Neural progenitor cell (in vitro differentiated cells): ENCODE data around the gene PPT2. TPM values are rescaled to one million over a fixed set of nuclear protein-coding genes. Genes with fewer than 3 reads are reported as not detected.

Experiments
- DNase-seq: peaks from one replicate; pipeline ENCODE4 v3.0.0-alpha.2; 2016; ENCODE audit warnings: low spot score
- H2AFZ ChIP-seq: fragments of 200-600 bp; sonication (generic); replicated peaks from 2 replicates; pipeline ENCODE4 v1.6.1; 2016; ENCODE audit warnings: antibody characterized with exemption
- H3F3A ChIP-seq: fragments of 200-600 bp; sonication (generic); 2 replicates; pipeline ENCODE4 v1.6.1; 2016; ENCODE audit warnings: antibody characterized with exemption, low read depth
- H3K27ac ChIP-seq: fragments of 200-600 bp; sonication (generic); 2 replicates; pipeline ENCODE4 v1.5.1; 2016; ENCODE audit warnings: mild to moderate bottlenecking
- H3K27me3 ChIP-seq: fragments of 200-600 bp; sonication (generic); 2 replicates; pipeline ENCODE4 v1.6.1; 2016; ENCODE audit warnings: mild to moderate bottlenecking, moderate library complexity
- H3K36me3 ChIP-seq: fragments of 200-600 bp; sonication (generic); 2 replicates; pipeline ENCODE4 v1.5.1; 2016
- H3K4me1 ChIP-seq: fragments of 200-600 bp; sonication (generic); 2 replicates; pipeline ENCODE4 v1.6.1; 2016; ENCODE audit warnings: mixed run types
- H3K4me2 ChIP-seq: fragments of 200-600 bp; sonication (generic); 2 replicates; pipeline ENCODE4 v1.6.1; 2016
- H3K4me3 ChIP-seq: fragments of 200-600 bp; sonication (generic); 2 replicates; pipeline ENCODE4 v1.5.1; 2016
- H3K79me2 ChIP-seq: fragments of 200-600 bp; sonication (generic); 2 replicates; pipeline ENCODE4 v1.6.1; 2016; ENCODE audit warnings: low read depth
- H3K9ac ChIP-seq: fragments of 200-600 bp; sonication (generic); 2 replicates; pipeline ENCODE4 v1.6.1; 2016
- H3K9me3 ChIP-seq: fragments of 200-600 bp; sonication (generic); 2 replicates; pipeline ENCODE4 v1.5.1; 2016; ENCODE audit warnings: low read depth
- H4K20me1 ChIP-seq: fragments of 200-600 bp; sonication (generic); 2 replicates; pipeline ENCODE4 v1.6.1; 2016; ENCODE audit warnings: low read depth
- H3K27ac Mint-ChIP-seq: 3 replicates; pipeline ENCODE4 v1.8.0; 2021; ENCODE audit warnings: mixed read lengths
- H3K27me3 Mint-ChIP-seq: 2 replicates; pipeline ENCODE4 v1.8.0; 2022; ENCODE audit warnings: low read depth, mild to moderate bottlenecking, inconsistent platforms, moderate library complexity, mixed read lengths; ENCODE audit not compliant: insufficient read depth
- H3K36me3 Mint-ChIP-seq: 3 replicates; pipeline ENCODE4 v1.8.0; 2021; ENCODE audit warnings: mixed read lengths
- H3K4me1 Mint-ChIP-seq: 3 replicates; pipeline ENCODE4 v1.8.0; 2021; ENCODE audit warnings: mixed read lengths
- H3K4me3 Mint-ChIP-seq: 3 replicates; pipeline ENCODE4 v1.8.0; 2021; ENCODE audit warnings: mild to moderate bottlenecking, moderate library complexity, mixed read lengths
- H3K9me3 Mint-ChIP-seq: 3 replicates; pipeline ENCODE4 v1.8.0; 2020; ENCODE audit warnings: mixed read lengths
- EZH2 ChIP-seq: fragments of 200-600 bp; sonication (generic); IDR thresholded peaks from 2 replicates; pipeline ENCODE4 v1.6.1; 2017; ENCODE audit warnings: antibody characterized with exemption, mild to moderate bottlenecking, moderate library complexity
- EZH2phosphoT487 ChIP-seq: fragments of 200-600 bp; sonication (generic); IDR thresholded peaks from 2 replicates; pipeline ENCODE4 v1.6.1; 2017; ENCODE audit warnings: antibody characterized with exemption
- total RNA-seq: library from RNA; depleted of rRNA; stranded (reverse); fragments of >200 nt; gene quantifications from 2 replicates; pipeline ENCODE4 v1.2.3, GENCODE V29; 2015; ENCODE audit warnings: low replicate concordance
- TF ChIP-seq, protein P1 (sequence below): fragments of 200-600 bp; sonication (generic); IDR thresholded peaks from 2 replicates; pipeline ENCODE4 v1.5.1; 2017; ENCODE audit warnings: antibody characterized with exemption, mild to moderate bottlenecking

The PPT2 gene
- total RNA-seq, 1 donor from 2014 or later: 18.6 TPM

DNA sequence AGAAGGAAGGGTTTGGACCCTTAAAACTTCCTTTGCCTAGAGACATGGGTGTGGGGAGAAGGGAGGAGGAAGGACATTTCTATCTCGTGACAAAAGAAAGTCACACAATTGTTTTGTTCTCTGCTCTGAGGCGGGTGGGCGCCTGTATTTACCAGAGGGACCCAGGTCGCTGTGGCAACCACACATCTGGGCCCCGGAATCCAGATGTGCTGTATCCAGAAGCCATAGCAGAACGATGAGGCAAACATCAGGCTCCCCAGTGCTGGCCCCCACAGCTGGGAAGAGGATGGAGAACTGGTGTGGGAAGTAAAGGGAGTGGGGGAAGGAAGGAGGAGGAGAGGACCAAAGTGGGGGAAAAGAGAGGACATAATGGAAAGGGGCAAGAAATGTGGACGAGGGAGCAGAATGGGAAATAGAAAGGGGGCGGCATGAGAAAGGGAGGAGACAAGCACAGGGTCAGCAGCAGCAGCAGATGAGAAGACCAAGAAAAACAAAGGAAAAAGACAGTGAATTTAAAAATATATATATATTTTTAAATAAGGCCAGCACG, 41.4 kb upstream of the PPT2 start:
- Mint-ChIP-seq H3K27ac (no peak overlapping the region), H3K9me3 (no peaks in the 10 kb centered on the region), H3K4me3 (no peak overlapping the region), H3K4me1 (peaks cover 23% of the 10 kb centered on the region), H3K27me3 (peaks cover 7% of the 10 kb centered on the region), H3K36me3 (peaks cover 6% of the 10 kb centered on the region)
- Histone ChIP-seq H3K4me2 (no peak overlapping the region), H4K20me1 (no peaks in the 10 kb centered on the region), H3F3A (no peaks in the 10 kb centered on the region), H3K36me3 (no peaks in the 10 kb centered on the region), H3K4me1 (peaks cover 15% of the 10 kb centered on the region), H2AFZ (no peak overlapping the region), H3K27me3 (peaks cover 11% of the 10 kb centered on the region), H3K9ac (no peak overlapping the region), H3K4me3 (no peak overlapping the region), H3K9me3 (no peaks in the 10 kb centered on the region), H3K79me2 (no peaks in the 10 kb centered on the region), H3K27ac (no peak overlapping the region)
- TF ChIP-seq EZH2phosphoT487: no peak
- TF ChIP-seq EZH2: no peak
- TF ChIP-seq, protein P1, sequence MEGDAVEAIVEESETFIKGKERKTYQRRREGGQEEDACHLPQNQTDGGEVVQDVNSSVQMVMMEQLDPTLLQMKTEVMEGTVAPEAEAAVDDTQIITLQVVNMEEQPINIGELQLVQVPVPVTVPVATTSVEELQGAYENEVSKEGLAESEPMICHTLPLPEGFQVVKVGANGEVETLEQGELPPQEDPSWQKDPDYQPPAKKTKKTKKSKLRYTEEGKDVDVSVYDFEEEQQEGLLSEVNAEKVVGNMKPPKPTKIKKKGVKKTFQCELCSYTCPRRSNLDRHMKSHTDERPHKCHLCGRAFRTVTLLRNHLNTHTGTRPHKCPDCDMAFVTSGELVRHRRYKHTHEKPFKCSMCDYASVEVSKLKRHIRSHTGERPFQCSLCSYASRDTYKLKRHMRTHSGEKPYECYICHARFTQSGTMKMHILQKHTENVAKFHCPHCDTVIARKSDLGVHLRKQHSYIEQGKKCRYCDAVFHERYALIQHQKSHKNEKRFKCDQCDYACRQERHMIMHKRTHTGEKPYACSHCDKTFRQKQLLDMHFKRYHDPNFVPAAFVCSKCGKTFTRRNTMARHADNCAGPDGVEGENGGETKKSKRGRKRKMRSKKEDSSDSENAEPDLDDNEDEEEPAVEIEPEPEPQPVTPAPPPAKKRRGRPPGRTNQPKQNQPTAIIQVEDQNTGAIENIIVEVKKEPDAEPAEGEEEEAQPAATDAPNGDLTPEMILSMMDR: no peak
- DNase-seq: no peak

DNA sequence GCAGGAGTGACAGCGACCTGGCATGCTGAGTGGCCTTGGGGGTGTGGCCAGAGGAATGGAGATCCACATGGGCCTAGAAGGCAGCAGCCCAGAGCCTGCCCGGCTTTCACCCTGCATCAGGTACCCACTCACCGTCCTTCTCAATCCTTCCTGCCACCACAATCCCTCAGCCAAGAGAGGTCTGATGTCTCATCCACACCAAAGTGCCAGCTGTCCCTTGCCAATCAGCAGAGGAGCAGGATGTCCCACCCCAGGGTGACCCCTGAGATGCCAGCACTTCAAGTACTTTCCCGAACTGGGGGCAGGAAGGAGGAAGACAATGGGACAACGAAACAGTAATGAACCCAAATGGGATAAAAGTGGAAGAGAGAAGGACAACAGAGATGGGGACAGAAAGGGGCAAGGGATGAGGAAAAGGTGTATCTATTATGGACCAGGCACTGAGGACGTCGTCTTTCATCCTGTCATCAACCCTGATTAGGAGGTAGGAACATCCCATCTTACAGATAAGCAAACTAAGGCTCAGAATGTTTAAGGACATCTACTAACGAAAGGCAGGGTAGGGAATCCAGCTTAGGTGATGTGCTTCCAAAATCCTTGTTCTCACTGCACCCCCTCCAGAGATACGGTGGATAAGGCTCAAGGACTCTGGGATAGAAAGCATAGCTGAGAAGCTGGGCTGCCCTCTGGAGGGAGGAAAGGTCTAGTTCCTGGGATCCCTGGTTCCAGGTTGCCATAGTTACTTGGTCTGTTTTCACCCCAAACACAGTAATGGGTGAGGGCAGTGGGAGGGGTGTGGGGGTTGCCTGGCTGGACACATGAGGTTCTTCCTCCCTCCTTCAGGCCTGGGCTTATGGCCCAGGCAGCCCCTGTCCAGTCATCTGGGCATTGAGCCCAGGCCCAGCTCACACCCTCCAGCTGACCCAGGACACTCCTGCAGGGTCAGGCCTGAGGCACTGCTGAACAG, 40.3 kb upstream of the PPT2 start:
- Mint-ChIP-seq H3K4me3 (no peak overlapping the region), H3K36me3 (peaks cover 6% of the 10 kb centered on the region), H3K27me3 (peaks cover 9% of the 10 kb centered on the region), H3K27ac (no peak overlapping the region), H3K4me1 (peaks cover 12% of the 10 kb centered on the region), H3K9me3 (no peaks in the 10 kb centered on the region)
- no peak overlapping the region for H3K4me2 ChIP-seq
- peaks cover 5% of the 10 kb centered on the region for H3K27me3 ChIP-seq
- DNase-seq: peak; percentile 65
- H3F3A ChIP-seq: no peaks in the 10 kb centered on the region
- H3K4me3 ChIP-seq: no peak overlapping the region
- H3K79me2 ChIP-seq: no peaks in the 10 kb centered on the region
- no peak overlapping the region for H3K27ac ChIP-seq
- H2AFZ ChIP-seq: no peak overlapping the region
- H3K36me3 ChIP-seq: no peaks in the 10 kb centered on the region
- H3K9me3 ChIP-seq: no peaks in the 10 kb centered on the region
- H3K9ac ChIP-seq: no peak overlapping the region
- no peaks in the 10 kb centered on the region for H4K20me1 ChIP-seq
- H3K4me1 ChIP-seq: peaks cover 5% of the 10 kb centered on the region
- no peak for TF ChIP-seq EZH2
- TF ChIP-seq, protein P1: peak; percentile 20
- TF ChIP-seq EZH2phosphoT487: no peak

DNA sequence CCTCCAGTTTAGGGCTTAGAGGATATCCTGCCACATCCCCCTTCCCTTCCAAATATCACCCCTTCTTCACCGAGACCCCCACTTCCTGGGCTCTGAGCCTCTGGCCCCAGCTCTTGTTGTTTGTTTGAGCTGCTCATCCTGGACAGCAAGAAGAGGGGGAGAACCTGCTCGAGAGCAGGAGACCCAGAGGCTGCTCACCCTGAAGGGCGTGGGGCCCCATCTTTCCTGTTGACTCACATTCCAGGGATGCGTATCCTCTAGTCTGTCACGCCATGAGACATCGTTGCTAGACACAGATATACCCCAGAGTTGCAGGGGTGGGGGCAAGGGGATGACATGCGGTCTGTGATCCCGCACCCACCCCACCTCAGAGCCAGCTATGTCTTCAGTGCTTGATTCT, 39.1 kb upstream of the PPT2 start:
- H3K27me3 Mint-ChIP-seq: peaks cover 8% of the 10 kb centered on the region
- Histone ChIP-seq H3K9ac (no peak overlapping the region), H3F3A (peaks cover 10% of the 10 kb centered on the region), H3K36me3 (no peaks in the 10 kb centered on the region), H3K27ac (no peak overlapping the region), H3K27me3 (no peaks in the 10 kb centered on the region), H3K79me2 (no peaks in the 10 kb centered on the region), H3K4me1 (no peaks in the 10 kb centered on the region), H4K20me1 (no peaks in the 10 kb centered on the region), H3K4me2 (no peak overlapping the region), H3K4me3 (no peak overlapping the region), H2AFZ (no peak overlapping the region), H3K9me3 (no peaks in the 10 kb centered on the region)
- H3K4me3 Mint-ChIP-seq: no peak overlapping the region
- H3K4me1 Mint-ChIP-seq: peaks cover 19% of the 10 kb centered on the region
- no peaks in the 10 kb centered on the region for H3K9me3 Mint-ChIP-seq
- no peak overlapping the region for H3K27ac Mint-ChIP-seq
- peaks cover 6% of the 10 kb centered on the region for H3K36me3 Mint-ChIP-seq
- TF ChIP-seq EZH2: no peak
- no peak for TF ChIP-seq EZH2phosphoT487
- TF ChIP-seq, protein P1: no peak
- no peak for DNase-seq
